ENCODE measurements around the gene FIBCD1. TPM values are rescaled to one million over a fixed set of nuclear protein-coding genes. Genes with fewer than 3 reads are reported as not detected.

Gene FIBCD1
- total and polyA plus RNA-seq, 8 donors, result 0.18 to 6.4 (median 0.41) TPM; not detected in 4

DNA sequence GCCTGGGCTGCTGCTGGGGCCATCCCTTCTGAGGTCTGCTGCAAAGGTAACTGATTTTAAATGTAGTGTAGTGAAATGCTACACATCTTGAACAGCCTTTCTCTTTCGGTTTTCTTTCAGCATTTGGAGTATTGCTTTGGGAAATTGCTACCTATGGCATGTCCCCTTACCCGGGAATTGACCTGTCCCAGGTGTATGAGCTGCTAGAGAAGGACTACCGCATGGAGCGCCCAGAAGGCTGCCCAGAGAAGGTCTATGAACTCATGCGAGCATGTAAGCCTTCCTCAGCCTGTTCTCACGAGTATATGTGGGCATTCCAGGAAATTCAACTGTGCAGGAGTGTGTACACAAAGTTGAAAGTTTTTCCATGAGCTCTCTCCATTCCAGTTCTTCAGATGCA is 60.8 kb downstream of the FIBCD1 start:
- H3K27ac ChIP-seq, result no peak overlapping the region
- no peak for TF ChIP-seq EP300 (IDR thresholded peaks at IDR 0.05)
- TF ChIP-seq, protein P1, sequence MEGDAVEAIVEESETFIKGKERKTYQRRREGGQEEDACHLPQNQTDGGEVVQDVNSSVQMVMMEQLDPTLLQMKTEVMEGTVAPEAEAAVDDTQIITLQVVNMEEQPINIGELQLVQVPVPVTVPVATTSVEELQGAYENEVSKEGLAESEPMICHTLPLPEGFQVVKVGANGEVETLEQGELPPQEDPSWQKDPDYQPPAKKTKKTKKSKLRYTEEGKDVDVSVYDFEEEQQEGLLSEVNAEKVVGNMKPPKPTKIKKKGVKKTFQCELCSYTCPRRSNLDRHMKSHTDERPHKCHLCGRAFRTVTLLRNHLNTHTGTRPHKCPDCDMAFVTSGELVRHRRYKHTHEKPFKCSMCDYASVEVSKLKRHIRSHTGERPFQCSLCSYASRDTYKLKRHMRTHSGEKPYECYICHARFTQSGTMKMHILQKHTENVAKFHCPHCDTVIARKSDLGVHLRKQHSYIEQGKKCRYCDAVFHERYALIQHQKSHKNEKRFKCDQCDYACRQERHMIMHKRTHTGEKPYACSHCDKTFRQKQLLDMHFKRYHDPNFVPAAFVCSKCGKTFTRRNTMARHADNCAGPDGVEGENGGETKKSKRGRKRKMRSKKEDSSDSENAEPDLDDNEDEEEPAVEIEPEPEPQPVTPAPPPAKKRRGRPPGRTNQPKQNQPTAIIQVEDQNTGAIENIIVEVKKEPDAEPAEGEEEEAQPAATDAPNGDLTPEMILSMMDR (IDR thresholded peaks at IDR 0.05), result no peak
- no peak for TF ChIP-seq POLR2A (IDR thresholded peaks at IDR 0.05)
- no peak for TF ChIP-seq POLR2AphosphoS5 (IDR thresholded peaks at IDR 0.05)
- H3K9me3 ChIP-seq, result no peaks in the 10 kb centered on the region
- no peak for DNase-seq
- no peaks in the 10 kb centered on the region for H3K27me3 ChIP-seq
- H3K36me3 ChIP-seq, result peaks cover 87 to 100% (median 98%) of the 10 kb centered on the region in 4 donors
- intact Hi-C loops (cut with DNase I; ENCODE audit: low total_unique reads), result no loop called here
- peaks cover 2 to 17% (median 13%) of the 10 kb centered on the region in 4 donors for H3K4me1 ChIP-seq
- WGBS, 5 donors, result 77 to 91% (median 86%) methylated on average over 6 of the region's 6 CpGs
- no peak overlapping the region for H3K4me3 ChIP-seq

DNA sequence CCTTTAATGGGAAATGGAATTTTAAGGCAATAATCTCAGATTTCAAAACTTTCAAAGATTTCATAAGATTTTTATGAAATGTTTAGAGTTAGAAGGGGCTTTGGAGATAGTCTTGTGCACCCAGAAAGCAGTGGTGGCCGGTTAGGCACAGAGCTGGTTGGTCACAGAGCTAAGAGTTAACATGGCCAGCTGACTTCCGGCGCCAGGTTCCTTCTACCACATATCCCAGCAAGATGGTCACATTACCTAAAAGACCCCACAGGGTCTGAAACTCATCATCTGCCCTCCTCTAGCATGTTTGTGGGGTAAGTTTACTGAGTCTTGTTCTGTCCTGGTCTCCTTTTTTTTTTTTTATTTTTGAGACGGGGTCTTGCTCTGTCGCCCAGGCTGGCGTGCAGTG is 61.7 kb downstream of the FIBCD1 start:
- no peak overlapping the region for H3K4me3 ChIP-seq
- peaks cover 12 to 27% (median 23%) of the 10 kb centered on the region in 4 donors for H3K4me1 ChIP-seq
- 91 to 98% (median 95%) methylated on average over 6 of the region's 6 CpGs for WGBS, 5 donors
- TF ChIP-seq POLR2AphosphoS5 (IDR thresholded peaks at IDR 0.05), result no peak
- TF ChIP-seq POLR2A (IDR thresholded peaks at IDR 0.05), result no peak
- TF ChIP-seq, protein P1 (IDR thresholded peaks at IDR 0.05), result no peak
- TF ChIP-seq EP300 (IDR thresholded peaks at IDR 0.05), result no peak
- H3K27me3 ChIP-seq, result no peaks in the 10 kb centered on the region
- no peak for DNase-seq
- H3K9me3 ChIP-seq, result no peaks in the 10 kb centered on the region
- intact Hi-C loops (cut with DNase I; ENCODE audit: low total_unique reads), result no loop called here
- peak overlapping the region in 1 of 5 donors; percentile 21 for H3K27ac ChIP-seq
- peaks cover 87 to 100% (median 98%) of the 10 kb centered on the region in 4 donors for H3K36me3 ChIP-seq

DNA sequence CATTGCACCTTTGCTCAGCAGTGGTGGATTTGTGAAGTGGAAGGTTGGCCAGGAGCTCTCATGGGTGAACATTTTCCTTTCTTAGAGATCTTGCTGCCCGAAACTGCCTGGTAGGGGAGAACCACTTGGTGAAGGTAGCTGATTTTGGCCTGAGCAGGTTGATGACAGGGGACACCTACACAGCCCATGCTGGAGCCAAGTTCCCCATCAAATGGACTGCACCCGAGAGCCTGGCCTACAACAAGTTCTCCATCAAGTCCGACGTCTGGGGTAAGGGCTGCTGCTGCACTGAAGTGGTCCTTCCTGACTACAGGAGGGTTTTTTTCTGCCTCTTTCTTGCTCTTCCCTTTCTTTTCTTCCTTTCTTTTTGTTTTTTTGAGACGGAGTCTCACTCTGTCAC is 64.3 kb downstream of the FIBCD1 start:
- TF ChIP-seq POLR2AphosphoS5 (IDR thresholded peaks at IDR 0.05), result no peak
- Histone ChIP-seq H3K27me3 (no peaks in the 10 kb centered on the region), H3K4me1 (peaks cover 14 to 52% (median 41%) of the 10 kb centered on the region in 4 donors), H3K27ac (peak overlapping the region in 2 of 5 donors; percentile 8 to 79), H3K4me3 (no peak overlapping the region), H3K36me3 (peaks cover 70 to 98% (median 94%) of the 10 kb centered on the region in 4 donors), H3K9me3 (no peaks in the 10 kb centered on the region)
- intact Hi-C loops (cut with DNase I; ENCODE audit: low total_unique reads), result no loop called here
- DNase-seq, result no peak
- WGBS, 5 donors, result 86 to 96% (median 89%) methylated on average over 5 of the region's 5 CpGs

DNA sequence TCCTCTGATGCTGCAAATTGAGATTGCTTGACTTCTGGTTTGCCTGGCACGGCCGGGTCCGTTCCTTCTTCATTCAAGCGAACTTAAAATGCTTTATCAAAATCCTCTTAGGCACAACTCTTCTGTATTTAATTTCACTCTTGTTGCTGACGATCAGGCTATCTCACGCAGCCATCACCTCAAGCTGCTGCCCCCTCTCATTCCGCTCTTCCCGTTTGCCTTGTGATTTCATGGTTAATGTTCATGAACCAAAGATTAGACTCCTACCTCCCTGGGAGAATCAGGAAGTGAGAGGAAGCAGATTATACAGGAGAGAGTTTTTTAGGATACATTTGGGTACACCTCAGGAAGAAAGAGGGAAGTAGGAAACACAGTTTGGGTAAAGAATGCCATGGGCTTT is 65.1 kb downstream of the FIBCD1 start:
- 69 to 90% (median 78%) methylated on average over 8 of the region's 8 CpGs for WGBS, 5 donors
- intact Hi-C loops (cut with DNase I; ENCODE audit: low total_unique reads), result no loop called here
- Histone ChIP-seq H3K4me3 (no peak overlapping the region), H3K4me1 (peaks cover 23 to 60% (median 49%) of the 10 kb centered on the region in 4 donors), H3K9me3 (no peaks in the 10 kb centered on the region), H3K27me3 (no peaks in the 10 kb centered on the region), H3K36me3 (peaks cover 62 to 96% (median 90%) of the 10 kb centered on the region in 4 donors), H3K27ac (peak overlapping the region in 3 of 5 donors; percentile 60 to 79 (median 63))
- DNase-seq, result no peak
- TF ChIP-seq POLR2AphosphoS5 (IDR thresholded peaks at IDR 0.05) (no peak), POLR2A (IDR thresholded peaks at IDR 0.05) (no peak), EP300 (IDR thresholded peaks at IDR 0.05) (no peak)
- TF ChIP-seq, protein P1 (IDR thresholded peaks at IDR 0.05), result no peak

DNA sequence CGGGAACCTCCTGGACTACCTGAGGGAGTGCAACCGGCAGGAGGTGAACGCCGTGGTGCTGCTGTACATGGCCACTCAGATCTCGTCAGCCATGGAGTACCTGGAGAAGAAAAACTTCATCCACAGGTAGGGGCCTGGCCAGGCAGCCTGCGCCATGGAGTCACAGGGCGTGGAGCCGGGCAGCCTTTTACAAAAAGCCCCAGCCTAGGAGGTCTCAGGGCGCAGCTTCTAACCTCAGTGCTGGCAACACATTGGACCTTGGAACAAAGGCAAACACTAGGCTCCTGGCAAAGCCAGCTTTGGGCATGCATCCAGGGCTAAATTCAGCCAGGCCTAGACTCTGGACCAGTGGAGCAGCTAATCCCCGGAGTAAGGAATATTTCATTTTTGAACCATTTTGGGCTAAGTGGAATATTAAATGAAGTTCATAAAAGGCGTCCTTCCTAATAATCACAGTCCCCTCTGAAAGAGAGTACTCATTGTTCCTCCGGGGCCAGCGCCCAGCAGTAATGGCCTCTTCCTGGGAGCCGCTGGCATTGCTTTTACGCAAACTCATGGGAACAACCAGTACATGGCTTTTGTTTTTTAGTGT is 66.0 kb downstream of the FIBCD1 start:
- peak; percentile 41 to 89 for DNase-seq
- peaks cover 52 to 94% (median 80%) of the 10 kb centered on the region in 4 donors for H3K36me3 ChIP-seq
- no peaks in the 10 kb centered on the region for H3K27me3 ChIP-seq
- peak overlapping the region; percentile 48 to 79 (median 60) for H3K27ac ChIP-seq
- TF ChIP-seq EP300 (IDR thresholded peaks at IDR 0.05), result peak; percentile 6
- peak; percentile 31 to 65 (median 42) for TF ChIP-seq POLR2AphosphoS5 (IDR thresholded peaks at IDR 0.05)
- TF ChIP-seq POLR2A (IDR thresholded peaks at IDR 0.05), result no peak
- TF ChIP-seq, protein P1 (IDR thresholded peaks at IDR 0.05), result peak in 1 of 7 experiments; percentile 7
- no peak overlapping the region for H3K4me3 ChIP-seq
- WGBS, 5 donors, result 32 to 56% (median 39%) methylated on average over 11 to 15 of the region's 15 CpGs
- intact Hi-C loops (cut with DNase I; ENCODE audit: low total_unique reads), result no loop called here
- no peaks in the 10 kb centered on the region for H3K9me3 ChIP-seq
- H3K4me1 ChIP-seq, result peaks cover 27 to 70% (median 56%) of the 10 kb centered on the region in 4 donors

All from stomach (tissue), 9 donors.